Measurements from ENCODE around the gene FLOT2.
"Not testable (repeated sequence)": the region's sequence is repeated elsewhere in the genome, so short reads cannot be mapped to it uniquely, and the experiment has no call there.

Gene FLOT2

DNA sequence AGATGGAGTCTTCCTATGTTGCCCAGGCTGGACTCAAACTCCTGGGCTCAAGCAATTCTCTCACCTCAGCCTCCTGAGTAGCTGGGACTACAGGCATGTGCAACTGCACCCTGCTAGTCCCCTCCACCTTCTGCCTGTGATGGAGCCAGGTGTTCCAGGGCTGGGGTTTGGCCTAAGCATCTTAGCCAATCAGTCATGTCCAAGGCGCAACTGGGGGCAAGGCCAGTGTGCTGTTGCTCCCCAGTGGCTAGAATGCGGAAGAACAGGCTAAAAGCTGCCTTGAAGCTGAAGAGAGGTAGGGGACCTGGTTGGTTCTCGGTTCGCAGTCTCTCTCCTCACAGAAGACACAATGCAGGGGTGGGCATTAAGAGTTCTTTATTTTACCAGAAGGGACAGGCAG lies 18.6 kb downstream of the FLOT2 start:
- Mint-ChIP-seq H3K36me3 (ENCODE audit: low read depth) (peaks cover 60% of the 10 kb centered on the region), H3K9me3 (no peaks in the 10 kb centered on the region), H3K27ac (no peak overlapping the region), H3K4me3 (no peak overlapping the region), H3K4me1 (ENCODE audit: low read depth) (peaks cover 40% of the 10 kb centered on the region), H3K27me3 (no peaks in the 10 kb centered on the region)
- no peak for DNase-seq

DNA sequence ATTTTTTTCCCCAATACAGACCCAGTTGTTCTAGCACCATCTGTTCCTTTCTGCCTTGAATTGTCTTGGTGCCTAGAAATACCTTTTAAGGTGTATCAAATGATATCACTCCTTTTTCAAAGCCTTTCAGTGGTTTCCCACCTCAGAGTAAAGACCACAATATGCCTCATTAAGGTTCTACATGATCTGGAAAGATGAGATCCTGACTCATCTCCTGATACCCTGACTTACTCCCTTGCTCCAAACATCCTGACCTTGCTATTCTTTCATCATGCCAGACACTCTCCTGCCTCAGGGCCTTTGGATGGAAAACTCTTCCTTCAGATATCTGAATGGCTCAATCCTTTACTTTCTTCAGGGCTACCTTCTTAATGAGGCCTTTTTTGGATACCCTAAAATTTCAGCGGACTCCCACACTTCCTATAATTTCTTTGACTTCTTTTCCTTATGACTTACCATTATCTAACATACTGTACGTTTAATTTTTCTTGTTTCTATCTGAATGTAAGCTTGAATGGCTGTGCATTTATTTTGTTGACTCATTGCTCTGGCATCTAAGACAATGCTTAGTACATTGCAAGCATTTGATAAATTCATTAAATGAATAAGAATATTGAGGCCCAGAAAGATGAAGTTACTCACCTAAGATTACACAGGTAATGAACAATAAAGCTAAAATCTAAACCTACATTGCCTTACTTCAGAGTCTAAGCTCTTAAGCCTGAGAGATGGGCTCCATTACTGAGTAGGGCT lies 19.2 kb downstream of the FLOT2 start:
- H3K27me3 Mint-ChIP-seq = no peaks in the 10 kb centered on the region
- H3K9me3 Mint-ChIP-seq = no peaks in the 10 kb centered on the region
- peaks cover 56% of the 10 kb centered on the region for H3K36me3 Mint-ChIP-seq (ENCODE audit: low read depth)
- H3K4me3 Mint-ChIP-seq = no peak overlapping the region
- peak overlapping the region; percentile 67 for H3K27ac Mint-ChIP-seq
- DNase-seq = no peak
- H3K4me1 Mint-ChIP-seq (ENCODE audit: low read depth) = peaks cover 40% of the 10 kb centered on the region

DNA sequence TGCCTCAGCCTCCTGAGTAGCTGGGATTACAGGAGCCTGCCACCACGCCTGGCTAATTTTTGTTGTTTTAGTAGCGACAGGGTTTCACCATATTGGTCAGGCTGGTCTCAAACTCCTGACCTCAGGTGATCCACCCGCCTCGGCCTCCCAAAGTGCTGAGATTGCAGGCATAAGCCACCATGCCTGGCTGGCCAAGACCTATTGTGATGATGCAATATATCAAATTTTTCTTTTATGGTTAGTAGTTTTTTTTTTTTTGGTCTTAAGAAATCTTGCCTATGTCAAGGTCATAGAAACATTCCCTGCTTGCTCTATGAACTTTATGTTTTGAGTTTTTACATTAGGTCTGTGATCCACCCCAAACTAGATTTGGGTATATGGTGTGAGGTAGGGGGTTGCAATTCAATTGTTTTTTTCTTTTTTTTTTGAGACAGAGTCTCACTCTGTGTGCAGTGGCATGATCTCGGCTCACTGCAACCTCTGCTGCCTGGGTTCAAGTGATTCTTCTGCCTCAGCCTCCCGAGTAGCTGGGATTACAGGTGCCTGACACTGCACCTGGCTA lies 20.3 kb downstream of the FLOT2 start:
- not testable (repeated sequence) for DNase-seq, H3K27ac Mint-ChIP-seq, H3K9me3 Mint-ChIP-seq, H3K27me3 Mint-ChIP-seq, H3K4me3 Mint-ChIP-seq
- Mint-ChIP-seq H3K4me1 (ENCODE audit: low read depth) (peaks cover 44% of the 10 kb centered on the region), H3K36me3 (ENCODE audit: low read depth) (peaks cover 45% of the 10 kb centered on the region)

DNA sequence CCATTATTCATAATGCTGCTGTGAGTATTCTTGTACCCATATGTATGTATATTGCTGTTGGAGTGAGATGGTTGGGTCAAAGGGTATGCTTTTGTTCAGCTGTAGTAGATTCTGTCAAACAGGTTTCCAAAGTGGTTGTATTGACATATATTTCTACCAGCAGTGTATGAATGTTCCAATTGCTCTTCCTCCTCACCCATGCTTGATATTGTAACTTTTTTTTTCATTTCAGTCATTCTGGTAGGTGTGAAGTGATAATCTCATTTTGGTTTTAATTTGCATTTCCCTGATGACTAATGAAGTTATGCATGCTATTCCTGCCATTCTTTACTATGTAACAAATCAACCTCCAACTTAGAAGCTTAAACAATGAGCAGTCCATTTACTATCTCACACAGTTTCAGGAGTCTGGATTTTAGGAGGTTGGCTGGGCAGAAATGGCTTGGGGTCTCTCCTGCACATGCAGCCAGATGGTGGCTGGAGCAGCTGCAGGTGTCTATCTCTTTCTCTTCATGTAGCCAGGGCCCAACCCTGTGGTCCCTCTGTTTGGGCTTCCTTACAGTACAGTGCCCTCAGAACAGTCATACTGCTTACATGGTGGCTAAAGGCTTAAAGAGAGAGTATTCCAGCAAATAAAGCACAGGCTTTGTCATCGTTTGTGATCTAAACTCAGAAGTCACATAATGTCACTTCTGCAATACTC lies 21.5 kb downstream of the FLOT2 start:
- DNase-seq = peak; percentile 47
- no peaks in the 10 kb centered on the region for H3K9me3 Mint-ChIP-seq
- peaks cover 33% of the 10 kb centered on the region for H3K36me3 Mint-ChIP-seq (ENCODE audit: low read depth)
- peak overlapping the region; percentile 18 for H3K4me3 Mint-ChIP-seq
- H3K27me3 Mint-ChIP-seq = no peaks in the 10 kb centered on the region
- peaks cover 54% of the 10 kb centered on the region for H3K4me1 Mint-ChIP-seq (ENCODE audit: low read depth)
- peak overlapping the region; percentile 90 for H3K27ac Mint-ChIP-seq

DNA sequence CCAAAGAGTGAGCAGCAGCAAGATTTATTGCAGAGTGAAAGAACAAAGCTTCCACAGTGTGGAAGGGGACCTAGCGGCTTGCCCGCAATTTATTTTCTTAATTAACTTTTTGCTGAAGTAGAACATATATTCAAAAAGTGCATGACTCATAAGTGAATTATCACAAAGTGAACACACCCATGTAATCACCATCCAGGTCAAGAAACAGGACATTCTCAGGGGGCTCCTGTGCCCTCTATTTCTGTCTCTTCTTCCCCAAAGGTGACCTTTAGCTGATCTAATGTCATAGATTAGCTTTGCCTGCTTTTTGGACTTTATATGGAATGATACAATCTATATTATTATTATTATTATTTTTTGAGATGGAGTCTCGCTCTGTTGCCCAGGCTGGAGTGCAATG lies 22.8 kb downstream of the FLOT2 start:
- Mint-ChIP-seq H3K27ac (no peak overlapping the region), H3K4me3 (no peak overlapping the region), H3K27me3 (no peaks in the 10 kb centered on the region), H3K4me1 (ENCODE audit: low read depth) (peaks cover 56% of the 10 kb centered on the region), H3K9me3 (no peaks in the 10 kb centered on the region), H3K36me3 (ENCODE audit: low read depth) (peaks cover 20% of the 10 kb centered on the region)
- DNase-seq = no peak

DNA sequence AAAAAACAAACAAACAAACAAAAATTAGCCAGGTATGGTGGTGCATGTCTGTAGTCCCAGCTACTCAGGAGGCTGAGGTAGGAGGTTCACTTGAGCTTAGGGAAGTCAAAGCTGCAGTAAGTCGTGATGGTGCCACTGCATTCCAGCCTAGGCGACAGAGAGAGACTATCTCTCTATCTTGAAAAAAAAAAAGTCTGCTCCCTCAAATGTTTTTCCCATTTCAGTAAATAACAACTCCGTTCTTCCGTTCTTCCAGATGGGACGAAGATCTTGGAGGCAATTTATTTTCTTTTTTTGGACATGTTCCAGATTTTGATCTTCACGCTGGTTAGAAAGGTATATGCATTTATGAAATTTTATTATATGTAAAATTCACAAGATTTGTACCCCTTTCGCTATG lies 23.7 kb downstream of the FLOT2 start:
- no peak for DNase-seq
- Mint-ChIP-seq H3K9me3 (no peaks in the 10 kb centered on the region), H3K4me1 (ENCODE audit: low read depth) (peaks cover 56% of the 10 kb centered on the region), H3K4me3 (no peak overlapping the region), H3K36me3 (ENCODE audit: low read depth) (peaks cover 11% of the 10 kb centered on the region), H3K27me3 (no peaks in the 10 kb centered on the region), H3K27ac (no peak overlapping the region)

DNA sequence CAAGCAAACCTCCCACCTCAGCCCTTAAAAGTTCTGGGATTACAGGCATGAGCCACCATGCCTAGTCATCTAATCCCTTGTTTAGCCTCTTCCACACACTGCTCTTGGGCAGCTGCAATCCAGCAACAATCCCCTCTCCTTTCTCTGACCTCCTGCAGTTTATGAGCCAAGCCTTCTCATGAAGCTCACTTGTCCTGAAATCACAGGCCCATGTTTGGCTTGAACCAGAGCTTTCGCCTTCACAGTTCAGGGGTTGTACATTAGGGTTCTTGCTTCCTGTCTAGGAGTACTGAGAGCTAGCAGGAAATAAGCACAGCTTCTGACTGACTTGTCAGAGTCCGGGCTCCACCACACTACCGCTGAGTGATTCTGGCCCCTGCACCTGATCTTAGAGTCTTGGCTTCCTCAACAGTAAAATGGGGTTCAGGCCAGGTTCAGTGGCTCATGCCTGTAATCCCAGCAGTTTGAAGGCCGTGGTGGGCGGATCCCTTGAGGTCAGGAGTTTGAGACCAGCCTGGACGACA lies 26.4 kb downstream of the FLOT2 start:
- Mint-ChIP-seq H3K36me3 (ENCODE audit: low read depth) (no peaks in the 10 kb centered on the region), H3K9me3 (no peaks in the 10 kb centered on the region), H3K27ac (peak overlapping the region; percentile 85), H3K27me3 (no peaks in the 10 kb centered on the region), H3K4me3 (no peak overlapping the region), H3K4me1 (ENCODE audit: low read depth) (peaks cover 31% of the 10 kb centered on the region)
- peak; percentile 56 for DNase-seq

DNA sequence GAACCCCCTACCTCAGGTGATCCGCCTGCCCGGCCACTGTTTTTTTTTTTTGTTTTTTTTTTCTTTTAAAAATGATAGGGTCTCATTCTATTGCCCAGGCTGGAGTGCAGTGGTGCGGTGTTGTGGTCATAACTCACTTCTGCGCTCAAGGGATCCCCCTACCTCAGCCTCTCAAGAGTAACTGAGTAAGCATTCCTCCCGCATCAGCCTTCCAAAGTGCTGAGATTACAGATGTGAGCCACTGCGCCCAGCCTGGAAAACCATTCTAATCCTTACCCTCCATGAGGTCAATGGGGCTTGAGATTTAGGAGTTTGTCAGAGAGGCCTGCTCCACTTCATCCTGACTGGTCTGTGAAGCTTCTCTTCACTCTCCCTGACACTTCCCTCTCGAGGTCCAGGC lies 30.3 kb downstream of the FLOT2 start:
- no peak for DNase-seq
- Mint-ChIP-seq H3K36me3 (ENCODE audit: low read depth) (peaks cover 3% of the 10 kb centered on the region), H3K27ac (no peak overlapping the region), H3K9me3 (no peaks in the 10 kb centered on the region), H3K4me1 (ENCODE audit: low read depth) (peaks cover 15% of the 10 kb centered on the region), H3K27me3 (no peaks in the 10 kb centered on the region), H3K4me3 (no peak overlapping the region)

DNA sequence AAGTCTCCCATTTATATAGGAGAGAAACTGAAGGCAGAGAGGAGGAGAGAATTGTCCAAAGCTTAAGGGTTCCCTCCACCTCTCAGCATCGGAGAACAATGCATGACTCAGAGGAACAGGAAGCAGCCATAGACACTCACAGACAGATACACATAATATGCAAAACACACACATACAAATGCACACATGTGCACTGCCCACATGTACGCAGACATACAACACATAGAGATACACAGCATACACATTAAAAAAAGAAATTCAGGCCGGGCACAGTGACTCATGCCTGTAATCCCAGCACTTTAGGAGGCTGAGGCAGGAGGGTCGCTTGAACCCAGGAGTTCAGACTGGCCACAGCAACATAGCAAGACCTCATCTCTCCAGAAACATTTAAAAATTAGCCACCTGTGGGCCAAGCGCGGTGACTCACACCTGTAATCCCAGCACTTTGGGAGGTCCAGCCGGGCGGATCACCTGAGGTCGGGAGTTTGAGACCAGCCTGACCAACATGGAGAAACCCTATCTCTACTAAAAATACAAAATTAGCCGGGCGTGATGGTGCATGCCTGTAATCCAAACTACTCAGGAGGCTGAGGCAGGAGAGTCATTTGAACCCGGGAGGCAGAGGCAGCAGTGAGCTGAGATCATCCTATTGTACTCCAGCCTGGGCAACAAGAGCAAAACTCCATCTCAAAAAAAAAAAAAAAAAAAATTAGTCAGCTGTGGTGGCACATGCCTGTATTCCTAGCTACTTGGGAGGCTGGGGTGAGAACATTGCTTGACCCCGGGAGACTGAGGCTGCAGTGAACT lies 31.4 kb downstream of the FLOT2 start:
- Mint-ChIP-seq H3K27ac (no peak overlapping the region), H3K27me3 (no peaks in the 10 kb centered on the region), H3K4me3 (no peak overlapping the region), H3K4me1 (ENCODE audit: low read depth) (peaks cover 6% of the 10 kb centered on the region), H3K36me3 (ENCODE audit: low read depth) (peaks cover 13% of the 10 kb centered on the region), H3K9me3 (no peaks in the 10 kb centered on the region)
- no peak for DNase-seq

DNA sequence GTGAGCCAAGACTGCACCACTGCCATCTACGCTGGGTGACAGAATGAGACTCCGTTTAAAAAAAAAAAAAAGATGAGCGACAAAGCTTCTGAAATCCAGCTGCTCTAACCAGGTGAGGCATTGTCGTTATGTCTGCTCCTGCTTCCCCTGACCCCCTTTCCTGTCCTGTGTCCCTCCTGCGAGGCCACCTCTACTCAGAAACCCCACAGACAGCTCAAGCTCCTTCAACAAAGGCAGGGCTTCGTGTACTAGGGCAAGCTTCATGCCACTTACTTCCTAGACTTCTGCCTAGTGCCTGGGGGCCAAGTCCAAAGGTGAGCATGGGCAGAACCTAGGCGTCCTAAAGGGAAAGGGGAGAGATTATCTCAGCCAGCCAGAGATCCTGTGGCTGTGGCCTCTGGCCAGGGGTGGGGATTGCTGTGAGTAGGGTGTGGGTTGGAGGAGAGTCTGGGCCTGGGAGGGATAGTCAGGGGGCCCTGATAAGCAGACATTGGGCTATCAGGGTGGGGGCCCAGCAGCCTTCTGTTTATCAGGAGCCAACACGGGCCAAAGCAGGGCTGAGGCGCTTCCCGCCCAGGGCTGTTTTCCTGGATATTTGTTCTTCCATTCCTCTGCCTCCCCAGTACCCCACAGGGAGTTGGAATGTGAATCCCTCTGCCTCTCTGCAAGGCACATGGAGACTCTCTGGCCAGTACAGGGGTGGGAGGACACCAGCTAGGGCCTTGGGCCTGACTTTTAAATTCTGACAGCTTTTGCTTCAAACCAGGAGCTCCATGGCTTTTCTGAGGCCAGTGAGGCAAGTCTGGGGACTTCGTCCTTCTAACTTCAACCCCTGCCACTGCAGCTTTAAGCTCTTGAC lies 32.3 kb downstream of the FLOT2 start:
- DNase-seq = no peak
- Mint-ChIP-seq H3K9me3 (no peaks in the 10 kb centered on the region), H3K4me1 (ENCODE audit: low read depth) (peaks cover 3% of the 10 kb centered on the region), H3K27ac (no peak overlapping the region), H3K4me3 (no peak overlapping the region), H3K27me3 (no peaks in the 10 kb centered on the region), H3K36me3 (ENCODE audit: low read depth) (peaks cover 21% of the 10 kb centered on the region)

DNA sequence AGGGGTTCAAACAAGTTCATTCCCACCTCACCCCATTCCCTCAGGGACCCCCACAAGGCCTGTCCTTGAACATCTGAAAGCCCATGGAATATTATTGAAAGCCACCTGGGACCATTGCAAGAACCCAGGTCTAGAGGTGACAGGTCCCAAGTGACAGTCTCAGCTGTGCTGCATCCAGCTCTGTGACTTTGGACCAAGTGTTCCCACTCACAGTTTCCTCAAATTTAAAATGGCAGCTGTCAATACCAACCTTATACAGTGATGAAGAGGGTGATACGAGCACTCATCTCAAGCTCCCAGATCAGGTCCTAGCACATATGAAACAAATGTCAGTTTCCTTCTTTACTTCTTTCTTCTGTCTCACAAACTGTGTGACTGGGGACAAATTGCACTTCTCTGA lies 33.6 kb downstream of the FLOT2 start:
- Mint-ChIP-seq H3K27ac (no peak overlapping the region), H3K9me3 (no peaks in the 10 kb centered on the region), H3K36me3 (ENCODE audit: low read depth) (peaks cover 32% of the 10 kb centered on the region), H3K4me1 (ENCODE audit: low read depth) (peaks cover 3% of the 10 kb centered on the region), H3K4me3 (no peak overlapping the region), H3K27me3 (no peaks in the 10 kb centered on the region)
- no peak for DNase-seq

DNA sequence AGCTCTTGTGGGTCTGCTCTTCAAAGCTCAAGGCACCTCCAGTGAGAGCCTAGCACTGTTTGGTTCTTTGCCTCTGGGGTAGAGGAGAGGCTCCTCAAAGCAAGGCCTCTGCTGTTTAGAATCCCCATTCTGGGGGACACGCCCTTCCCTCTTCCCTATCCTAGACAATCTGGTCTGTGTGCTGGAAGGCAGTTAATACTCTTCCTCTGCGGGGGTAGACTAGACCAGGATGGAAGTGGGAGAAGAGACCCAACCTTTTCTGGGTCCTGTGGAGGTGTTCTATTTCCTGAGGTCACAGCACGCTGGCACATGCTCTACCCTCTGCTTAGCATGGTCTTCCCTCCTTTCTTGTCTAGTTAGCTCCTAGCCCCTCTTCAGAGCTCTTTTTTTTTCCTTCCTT lies 35.0 kb downstream of the FLOT2 start:
- DNase-seq = no peak
- peaks cover 13% of the 10 kb centered on the region for H3K4me1 Mint-ChIP-seq (ENCODE audit: low read depth)
- H3K27me3 Mint-ChIP-seq = no peaks in the 10 kb centered on the region
- no peaks in the 10 kb centered on the region for H3K9me3 Mint-ChIP-seq
- H3K4me3 Mint-ChIP-seq = no peak overlapping the region
- no peak overlapping the region for H3K27ac Mint-ChIP-seq
- H3K36me3 Mint-ChIP-seq (ENCODE audit: low read depth) = peaks cover 46% of the 10 kb centered on the region

DNA sequence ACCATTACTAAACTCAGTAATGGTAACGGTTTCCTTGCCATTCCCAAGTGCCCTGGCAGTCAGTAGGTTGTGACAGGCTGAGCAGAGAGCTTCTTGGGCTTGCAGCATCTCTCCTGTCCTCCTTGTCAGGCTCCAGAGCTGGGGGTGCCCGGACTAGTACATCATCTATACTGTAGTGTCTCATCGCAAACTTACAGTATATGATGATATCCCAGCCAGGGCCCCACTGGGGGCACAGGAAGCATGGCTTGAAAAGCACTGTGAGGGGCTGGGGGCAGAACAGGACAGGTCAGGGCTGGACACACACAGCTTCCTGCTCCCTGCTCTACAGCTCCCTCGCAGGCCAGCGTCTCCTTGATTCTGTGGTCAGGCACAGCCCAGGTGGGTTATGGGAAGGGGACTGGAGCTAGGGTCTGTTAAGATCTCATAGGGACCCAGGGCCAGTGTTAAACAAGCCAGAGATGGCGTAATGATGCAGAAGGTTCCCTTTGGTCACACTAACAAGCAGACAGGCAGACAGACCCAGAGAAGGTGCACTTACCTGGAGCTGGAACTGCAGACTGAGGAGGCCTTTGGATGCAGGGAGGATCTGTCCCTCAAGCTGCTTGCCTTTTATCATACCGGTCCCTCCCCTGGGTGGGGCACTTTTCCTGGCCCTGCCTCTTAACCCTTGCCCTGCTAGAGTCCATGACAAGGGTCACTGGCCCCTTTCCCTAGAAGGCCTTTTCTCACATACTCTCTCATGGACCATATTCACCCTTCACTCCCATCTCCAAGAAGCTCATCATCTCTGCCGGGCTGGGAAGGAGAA lies 35.9 kb downstream of the FLOT2 start:
- DNase-seq = no peak
- Mint-ChIP-seq H3K9me3 (no peaks in the 10 kb centered on the region), H3K36me3 (ENCODE audit: low read depth) (peaks cover 55% of the 10 kb centered on the region), H3K27ac (peak overlapping the region; percentile 38), H3K4me3 (no peak overlapping the region), H3K4me1 (ENCODE audit: low read depth) (peaks cover 18% of the 10 kb centered on the region), H3K27me3 (no peaks in the 10 kb centered on the region)
